Activated naive CD8-positive, alpha-beta T cell treated with anti-CD3 and anti-CD28 coated beads, Interleukin-2, amount 10 ng/mL, durations not matched to agents 7 days and 5 days (primary cell): ENCODE measurements around the gene C1QTNF6. TPM values are rescaled to one million over a fixed set of nuclear protein-coding genes. Genes with fewer than 3 reads are reported as not detected.

Source experiments
- ATAC-seq: fragments of 150-1000 bp; cut with Tn5 transposase; one replicate; pipeline ENCODE4 v1.10.0; 2021; ENCODE audit warnings: low read depth, moderate library complexity
- POLR2A ChIA-PET: fragments of 350-600 bp; sonication (Branson Sonifier 250); formaldehyde crosslinking; loops from one replicate; lab custom pipeline; 2021; ENCODE audit warnings: antibody characterized with exemption; lab: Charles Lee
- DNase-seq: peaks from one replicate; pipeline ENCODE4 v3.0.0; 2021
- H3K27ac Mint-ChIP-seq: one replicate; pipeline ENCODE4 v1.8.0; 2022; ENCODE audit warnings: mild to moderate bottlenecking, mixed read lengths
- H3K27me3 Mint-ChIP-seq: one replicate; pipeline ENCODE4 v1.8.0; 2022; ENCODE audit warnings: mild to moderate bottlenecking, moderate library complexity, mixed read lengths
- H3K36me3 Mint-ChIP-seq: one replicate; pipeline ENCODE4 v1.8.0; 2021; ENCODE audit warnings: mild to moderate bottlenecking, mixed read lengths
- H3K4me1 Mint-ChIP-seq: one replicate; pipeline ENCODE4 v1.8.0; 2021; ENCODE audit warnings: mixed read lengths
- H3K4me3 Mint-ChIP-seq: one replicate; pipeline ENCODE4 v1.8.0; 2022; ENCODE audit warnings: mild to moderate bottlenecking, moderate library complexity, mixed read lengths
- H3K9me3 Mint-ChIP-seq: one replicate; pipeline ENCODE4 v1.8.0; 2021; ENCODE audit warnings: mixed read lengths
- total RNA-seq, 2 experiments: library from RNA; stranded (reverse); gene quantifications; one replicate each; pipeline ENCODE4 v1.2.3, GENCODE V29; 2021

The C1QTNF6 gene
- total RNA-seq, 2 experiments from 2014 or later = 15.2 to 15.7 TPM

- Mint-ChIP-seq H3K9me3 (no peaks in the 10 kb centered on the region), H3K4me1 (peaks cover 28% of the 10 kb centered on the region), H3K36me3 (no peaks in the 10 kb centered on the region), H3K27me3 (no peaks in the 10 kb centered on the region), H3K27ac (no peak overlapping the region), H3K4me3 (no peak overlapping the region)
- DNase-seq (no peak), ATAC-seq (no peak)
- POLR2A ChIA-PET = interaction anchor here (1.5 to 2.1 kb wide), 2 partner anchors 13 to 19 kb away, joined by 3 to 6 read pairs; no protein-coding TSS in a partner anchor
Measured at GRCh38 chr22:37180531-37181231, 7.4 kb downstream of the C1QTNF6 start.

DNA sequence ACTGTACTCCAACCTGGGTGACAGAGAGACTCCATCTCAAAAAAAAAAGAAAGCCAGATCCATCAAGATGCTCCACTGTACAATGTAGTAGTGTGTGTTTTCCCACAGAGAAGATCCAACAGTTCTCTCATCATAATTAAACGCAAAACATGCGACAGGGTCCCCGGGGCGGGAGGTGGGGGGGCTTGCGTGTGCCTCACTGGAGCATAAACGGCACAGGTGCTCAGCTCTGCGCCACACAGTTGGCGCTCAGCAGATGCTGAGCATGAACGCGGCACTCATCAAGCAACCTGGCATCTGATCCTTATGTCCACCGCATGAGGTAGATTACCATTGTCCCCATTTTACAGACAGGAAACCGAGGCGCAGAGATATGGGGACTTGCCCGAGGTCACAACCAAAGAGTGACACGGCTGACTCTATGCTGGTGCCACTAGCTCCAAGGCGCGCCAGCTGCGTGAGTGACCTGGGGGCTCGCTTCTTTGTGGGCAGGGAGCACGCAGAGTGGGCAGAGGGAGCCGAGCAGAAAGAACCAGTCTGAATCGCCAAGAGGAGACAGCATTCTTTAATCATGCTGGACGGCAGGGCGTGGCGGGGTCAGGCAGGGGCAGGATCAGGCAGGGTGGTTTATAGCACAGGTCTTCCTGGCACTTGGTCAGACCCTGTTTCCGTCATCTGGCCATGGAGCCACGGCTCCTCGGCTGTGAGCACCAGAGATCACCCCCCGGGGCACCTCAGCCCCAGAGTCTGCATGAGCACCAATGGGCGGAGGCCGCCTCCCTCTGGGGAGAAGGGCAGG lies 8.2 kb downstream of the C1QTNF6 start:
- H3K9me3 Mint-ChIP-seq = no peaks in the 10 kb centered on the region
- no peak overlapping the region for H3K4me3 Mint-ChIP-seq
- H3K27me3 Mint-ChIP-seq = no peaks in the 10 kb centered on the region
- POLR2A ChIA-PET = interaction anchor here (1.5 to 2.1 kb wide), 2 partner anchors 14 to 20 kb away, joined by 3 to 6 read pairs; no protein-coding TSS in a partner anchor
- ATAC-seq (no peak), DNase-seq (peak; percentile 16)
- H3K36me3 Mint-ChIP-seq = peaks cover under 1% of the 10 kb centered on the region
- H3K4me1 Mint-ChIP-seq = peaks cover 27% of the 10 kb centered on the region
- H3K27ac Mint-ChIP-seq = no peak overlapping the region

- Mint-ChIP-seq H3K36me3 (peaks cover 5% of the 10 kb centered on the region), H3K4me1 (peaks cover 25% of the 10 kb centered on the region), H3K27me3 (no peaks in the 10 kb centered on the region), H3K9me3 (no peaks in the 10 kb centered on the region), H3K4me3 (no peak overlapping the region), H3K27ac (no peak overlapping the region)
- DNase-seq (peak; percentile 15), ATAC-seq (no peak)
- POLR2A ChIA-PET = no interaction called here
Measured at GRCh38 chr22:37179126-37179470, 8.9 kb downstream of the C1QTNF6 start.

DNA sequence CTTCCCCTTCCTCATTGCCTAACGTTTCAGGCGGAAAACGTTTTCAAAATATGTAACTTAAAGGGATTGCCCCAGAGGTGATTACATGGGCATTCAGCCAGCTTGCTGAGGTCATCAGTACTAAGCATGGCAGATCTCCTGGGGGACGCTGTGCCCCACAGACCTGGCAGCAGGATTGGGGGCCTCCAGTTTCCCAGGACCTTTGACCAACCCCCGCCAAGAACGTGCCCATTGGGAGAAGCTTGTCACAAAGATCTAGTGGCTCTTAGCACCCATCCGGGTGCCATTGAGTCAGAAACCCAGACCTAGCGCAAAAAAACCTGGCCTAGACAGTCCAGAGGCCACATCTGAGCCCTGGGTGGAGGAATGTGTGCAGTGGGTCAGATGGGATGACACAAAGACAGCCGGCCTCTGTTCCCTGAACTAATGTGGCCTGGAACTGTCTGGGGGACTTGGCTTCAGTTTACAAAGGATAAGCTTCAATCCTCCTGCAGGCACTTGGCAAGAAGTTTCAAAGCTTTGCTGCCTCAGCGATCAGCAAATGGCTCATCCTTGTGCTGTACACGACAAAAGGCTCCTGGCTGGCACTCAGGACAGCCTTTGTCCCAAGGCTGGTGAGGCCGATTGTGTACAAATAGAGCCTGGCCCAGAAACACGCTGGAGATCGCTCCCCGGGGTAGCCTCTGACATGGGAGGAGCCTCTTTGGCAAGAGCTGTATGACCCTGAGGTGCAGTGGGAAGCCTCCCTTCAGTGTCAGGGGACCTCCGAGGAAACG lies 9.5 kb downstream of the C1QTNF6 start:
- DNase-seq (peak; percentile 8), ATAC-seq (no peak)
- peaks cover 5% of the 10 kb centered on the region for H3K36me3 Mint-ChIP-seq
- no peak overlapping the region for H3K27ac Mint-ChIP-seq
- H3K27me3 Mint-ChIP-seq = no peaks in the 10 kb centered on the region
- no peaks in the 10 kb centered on the region for H3K9me3 Mint-ChIP-seq
- no peak overlapping the region for H3K4me3 Mint-ChIP-seq
- peaks cover 22% of the 10 kb centered on the region for H3K4me1 Mint-ChIP-seq
- POLR2A ChIA-PET = interaction anchor here (1.0 to 1.8 kb wide), 2 partner anchors 9 to 99 kb away, joined by 3 to 7 read pairs; partner anchors contain the start of gene C1QTNF6

GRCh38 chr22:37177755-37178154 lies 10.3 kb downstream of the C1QTNF6 start:
- Mint-ChIP-seq H3K36me3 (peaks cover 5% of the 10 kb centered on the region), H3K9me3 (no peaks in the 10 kb centered on the region), H3K27me3 (no peaks in the 10 kb centered on the region), H3K4me3 (no peak overlapping the region), H3K27ac (peak overlapping the region; percentile 32), H3K4me1 (peaks cover 16% of the 10 kb centered on the region)
- DNase-seq (peak; percentile 15), ATAC-seq (no peak)
- POLR2A ChIA-PET = interaction anchor here (0.9 to 1.8 kb wide), 3 partner anchors 10 to 98 kb away, joined by 3 to 7 read pairs (median 3); partner anchors contain the start of gene C1QTNF6

DNA sequence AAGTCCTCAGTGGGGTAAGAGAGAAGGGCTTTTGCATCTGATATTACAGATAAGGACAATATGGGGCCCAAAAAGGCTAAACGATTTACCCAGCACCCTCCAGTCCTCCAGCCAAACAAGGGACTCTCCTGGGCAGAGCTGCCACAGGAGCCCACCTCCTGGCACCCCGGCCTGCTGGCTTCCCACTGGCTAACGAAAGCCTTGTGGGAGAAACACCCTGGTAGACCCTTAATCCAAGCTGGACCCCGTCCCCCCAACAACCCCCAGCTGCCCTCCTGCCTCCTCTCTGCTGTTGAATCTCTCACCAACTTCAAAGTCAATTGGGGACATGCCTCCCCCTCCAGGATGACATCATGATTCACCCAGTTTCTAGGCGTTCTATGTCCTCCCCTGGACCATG lies 10.8 kb downstream of the C1QTNF6 start:
- DNase-seq (peak; percentile 10), ATAC-seq (no peak)
- POLR2A ChIA-PET = interaction anchor here (0.5 to 1.8 kb wide), 4 partner anchors 10 to 115 kb away, joined by 3 to 7 read pairs (median 4); partner anchors contain the start of gene C1QTNF6
- H3K4me1 Mint-ChIP-seq = peaks cover 15% of the 10 kb centered on the region
- no peaks in the 10 kb centered on the region for H3K27me3 Mint-ChIP-seq
- peaks cover 5% of the 10 kb centered on the region for H3K36me3 Mint-ChIP-seq
- no peak overlapping the region for H3K27ac Mint-ChIP-seq
- H3K4me3 Mint-ChIP-seq = no peak overlapping the region
- H3K9me3 Mint-ChIP-seq = no peaks in the 10 kb centered on the region

- peaks cover 5% of the 10 kb centered on the region for H3K36me3 Mint-ChIP-seq
- peak; percentile 48 for ATAC-seq
- H3K27me3 Mint-ChIP-seq = no peaks in the 10 kb centered on the region
- DNase-seq = peak; percentile 33
- H3K4me3 Mint-ChIP-seq = no peak overlapping the region
- H3K27ac Mint-ChIP-seq = peak overlapping the region; percentile 53
- POLR2A ChIA-PET = no interaction called here
- H3K4me1 Mint-ChIP-seq = peaks cover 14% of the 10 kb centered on the region
- no peaks in the 10 kb centered on the region for H3K9me3 Mint-ChIP-seq
Measured at GRCh38 chr22:37176464-37177061, 11.5 kb downstream of the C1QTNF6 start.

DNA sequence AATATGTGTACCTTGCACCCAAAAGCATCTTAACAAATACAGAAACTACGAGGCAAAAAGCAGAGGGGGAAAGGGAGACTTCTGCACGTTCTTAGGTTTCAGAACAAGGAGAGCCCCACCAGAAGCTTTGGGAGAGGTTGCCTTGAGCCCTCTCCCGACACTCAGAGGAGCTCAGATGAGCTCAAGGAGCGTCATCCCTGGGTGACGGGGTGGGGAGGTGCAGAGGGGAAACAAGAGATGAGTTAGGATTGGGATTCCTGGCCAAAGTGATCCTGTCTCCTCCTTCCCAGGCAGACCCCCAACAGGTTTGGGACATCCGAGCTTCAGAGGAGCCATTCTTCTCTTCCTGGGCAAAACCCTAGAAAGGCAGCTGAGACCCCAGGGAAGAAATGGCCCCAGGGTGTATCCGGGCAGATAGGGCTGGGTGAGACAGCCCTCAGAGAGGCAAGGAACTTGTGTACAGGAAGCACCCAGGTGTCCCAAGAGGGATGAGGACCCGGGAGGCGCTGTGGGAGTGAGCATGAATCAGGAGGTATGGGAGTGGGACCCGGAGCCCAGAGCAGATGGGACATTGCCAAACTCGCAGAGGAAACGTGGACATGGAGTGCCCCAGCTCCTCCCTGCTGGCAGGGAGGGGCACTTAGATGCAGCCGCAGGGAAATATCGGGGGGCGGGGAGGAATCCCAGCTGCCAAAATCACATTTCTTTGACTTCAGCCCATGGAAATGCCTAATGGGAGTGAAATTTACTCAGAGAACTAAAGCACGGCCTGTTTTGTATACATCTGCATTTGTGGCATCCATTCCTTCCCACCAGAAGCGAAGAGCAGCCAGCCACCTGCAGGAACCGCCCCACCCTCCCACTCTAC lies 12.4 kb downstream of the C1QTNF6 start:
- POLR2A ChIA-PET = interaction anchor here (0.7 to 1.5 kb wide), 3 partner anchors 26 to 53 kb away, joined by 3 to 5 read pairs (median 4); partner anchors contain the start of gene IL2RB
- Mint-ChIP-seq H3K36me3 (peaks cover 5% of the 10 kb centered on the region), H3K4me1 (peaks cover 19% of the 10 kb centered on the region), H3K27ac (no peak overlapping the region), H3K27me3 (no peaks in the 10 kb centered on the region), H3K9me3 (no peaks in the 10 kb centered on the region), H3K4me3 (no peak overlapping the region)
- DNase-seq (peak; percentile 24), ATAC-seq (no peak)

DNA sequence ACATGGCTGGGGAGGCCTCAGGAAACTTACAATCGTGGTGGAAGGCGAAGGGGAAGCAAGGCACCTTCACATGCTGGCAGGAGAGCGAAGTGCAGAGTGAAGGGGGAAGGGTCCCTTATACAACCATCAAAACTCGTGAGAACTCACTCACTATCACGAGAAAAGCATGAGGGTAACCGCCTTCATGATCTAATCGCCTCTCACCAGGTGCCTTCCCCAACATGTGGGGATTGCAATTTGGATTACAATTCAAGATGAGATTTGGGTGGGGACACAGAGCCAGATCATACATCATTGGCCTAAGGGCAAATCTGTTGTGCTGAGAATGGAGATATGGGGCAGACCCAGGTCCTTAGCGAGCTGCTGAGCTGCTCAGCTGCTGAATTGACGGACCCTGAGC lies 13.1 kb downstream of the C1QTNF6 start:
- no peak overlapping the region for H3K27ac Mint-ChIP-seq
- ATAC-seq = no peak
- no peaks in the 10 kb centered on the region for H3K27me3 Mint-ChIP-seq
- H3K4me1 Mint-ChIP-seq = peaks cover 24% of the 10 kb centered on the region
- peak; percentile 15 for DNase-seq
- H3K36me3 Mint-ChIP-seq = peaks cover 8% of the 10 kb centered on the region
- H3K4me3 Mint-ChIP-seq = no peak overlapping the region
- no peaks in the 10 kb centered on the region for H3K9me3 Mint-ChIP-seq
- POLR2A ChIA-PET = interaction anchor here (1.4 to 1.5 kb wide), 2 partner anchors 25 to 52 kb away, joined by 4 to 5 read pairs; partner anchors contain the start of gene IL2RB

DNA sequence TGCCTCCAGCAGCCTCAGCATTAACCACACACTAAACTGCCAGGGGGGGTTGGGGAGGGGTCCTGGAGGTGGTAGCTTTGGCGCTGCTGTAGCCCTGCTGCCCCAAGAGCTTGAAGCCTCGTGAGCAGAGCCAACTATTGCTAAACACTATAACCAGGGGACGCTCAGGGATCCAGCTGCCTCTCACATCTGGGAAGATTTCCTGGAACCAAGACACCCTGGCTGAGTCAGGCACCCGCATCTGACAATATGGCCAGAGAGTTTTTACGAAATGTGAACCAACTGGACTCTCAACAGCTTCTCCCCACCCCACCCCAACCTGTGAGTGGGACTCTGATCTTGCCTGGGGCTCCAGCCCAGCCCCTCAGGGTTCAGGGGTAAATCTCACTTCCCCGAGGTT lies 14.3 kb downstream of the C1QTNF6 start:
- peaks cover 16% of the 10 kb centered on the region for H3K36me3 Mint-ChIP-seq
- H3K27ac Mint-ChIP-seq = no peak overlapping the region
- DNase-seq (peak; percentile 14), ATAC-seq (no peak)
- no peaks in the 10 kb centered on the region for H3K27me3 Mint-ChIP-seq
- H3K4me1 Mint-ChIP-seq = peaks cover 37% of the 10 kb centered on the region
- no peaks in the 10 kb centered on the region for H3K9me3 Mint-ChIP-seq
- no peak overlapping the region for H3K4me3 Mint-ChIP-seq
- POLR2A ChIA-PET = interaction anchor here (1.6 kb wide), 1 partner anchor 10 kb away, joined by 6 read pairs; no protein-coding TSS in a partner anchor

DNA sequence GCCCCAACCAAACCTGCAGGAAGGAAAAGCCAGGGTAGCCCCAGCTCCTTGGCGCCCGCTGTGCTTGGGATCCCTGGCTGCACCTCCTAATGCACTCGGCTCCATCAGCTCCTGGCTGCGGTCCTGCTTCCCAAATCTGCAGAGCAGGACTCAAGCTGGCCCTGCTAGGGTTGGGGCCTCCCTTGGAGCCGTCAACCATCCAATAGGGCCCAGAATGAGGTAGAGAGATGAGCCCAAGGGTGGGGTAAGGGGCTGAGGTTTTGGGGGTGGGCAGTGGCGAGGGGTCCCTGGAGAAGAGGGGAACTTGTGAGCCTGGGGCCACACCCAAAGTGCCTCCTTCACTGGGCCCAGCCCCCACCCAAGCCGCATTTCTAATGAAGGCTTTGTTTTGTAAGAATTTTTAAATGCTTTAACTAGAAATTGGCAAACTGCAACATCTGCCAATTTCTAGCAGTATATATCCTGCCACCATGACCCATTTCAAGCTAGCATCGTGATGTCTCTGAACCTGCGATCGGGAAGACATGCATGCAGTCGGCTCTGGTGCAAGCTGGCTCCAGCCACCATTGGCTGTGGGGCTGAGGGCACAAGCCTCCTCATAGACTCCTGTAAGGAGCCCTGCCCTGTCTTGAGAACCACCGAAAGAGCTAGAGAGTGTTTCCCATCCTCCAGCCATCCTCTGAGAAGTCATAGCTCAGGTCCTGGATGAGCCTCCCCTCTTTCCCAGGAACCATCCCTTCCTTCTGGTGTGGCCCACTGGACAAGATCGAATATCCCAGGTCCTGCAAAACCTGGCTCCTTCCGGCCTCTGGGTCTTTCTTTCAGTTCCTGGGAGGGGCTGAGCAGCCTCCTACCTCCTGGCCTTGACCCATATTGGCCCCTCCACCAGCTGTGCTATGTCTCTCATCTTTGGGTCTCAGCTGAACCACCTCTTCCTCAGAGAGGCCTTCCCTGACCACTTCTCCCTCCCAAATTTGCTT lies 15.5 kb downstream of the C1QTNF6 start:
- ATAC-seq (no peak), DNase-seq (peak; percentile 19)
- POLR2A ChIA-PET = interaction anchor here (0.7 to 1.6 kb wide), 3 partner anchors 11 to 25 kb away, joined by 3 to 6 read pairs (median 5); partner anchors contain the start of gene IL2RB
- H3K27me3 Mint-ChIP-seq = no peaks in the 10 kb centered on the region
- H3K4me1 Mint-ChIP-seq = peaks cover 45% of the 10 kb centered on the region
- peaks cover 19% of the 10 kb centered on the region for H3K36me3 Mint-ChIP-seq
- H3K9me3 Mint-ChIP-seq = no peaks in the 10 kb centered on the region
- H3K27ac Mint-ChIP-seq = peak overlapping the region; percentile 27
- no peak overlapping the region for H3K4me3 Mint-ChIP-seq
